NB4 (cell line): Measurements from ENCODE around the gene ESRRG.

ENCODE experiments used
- CTCF ChIP-seq: IDR thresholded peaks from one replicate; pipeline ENCODE4 v1.5.1; 2012; ENCODE audit warnings: low read depth, low read length
- MAX ChIP-seq: IDR thresholded peaks from 2 replicates; pipeline ENCODE4 v1.6.1; 2011; ENCODE audit warnings: low read depth, low read length
- POLR2A ChIP-seq: IDR thresholded peaks from 2 replicates; pipeline ENCODE4 v1.6.1; 2011; ENCODE audit warnings: mild to moderate bottlenecking; ENCODE audit not compliant: insufficient read length; ENCODE audit errors: extremely low read depth

GRCh38 chr1:216771922-216772321, 48.7 kb upstream of the ESRRG start:
- no peak for TF ChIP-seq CTCF
- no peak for TF ChIP-seq POLR2A
- no peak for TF ChIP-seq MAX
